HepG2 (cell line): ENCODE results near the gene MAGI1.

Experiments
- BRCA1 ChIP-seq: sonication (generic); formaldehyde crosslinking; IDR thresholded peaks from 2 replicates; pipeline ENCODE4 v1.4.0; 2020; ENCODE audit warnings: missing genetic modification reagents
- ESRRA ChIP-seq: sonication (generic); formaldehyde crosslinking; IDR thresholded peaks from 2 replicates; pipeline ENCODE4 v1.5.1; 2020; ENCODE audit warnings: mild to moderate bottlenecking, low read depth, missing genetic modification reagents
- MAF1 ChIP-seq: sonication (generic); formaldehyde crosslinking; IDR thresholded peaks from 2 replicates; pipeline ENCODE4 v1.5.0; 2020; ENCODE audit warnings: missing genetic modification reagents, borderline replicate concordance
- NR2C2 ChIP-seq: sonication (generic); formaldehyde crosslinking; IDR thresholded peaks from 2 replicates; pipeline ENCODE4 v1.4.0; 2020; ENCODE audit warnings: missing genetic modification reagents, mild to moderate bottlenecking, moderate library complexity, borderline replicate concordance
- NR2F2 ChIP-seq: IDR thresholded peaks from 2 replicates; pipeline ENCODE4 v1.6.1; 2012; ENCODE audit warnings: low read depth, inconsistent platforms, borderline replicate concordance
- TEAD3 ChIP-seq: optimal IDR thresholded peaks from 2 replicates; pipeline ENCODE3; 2016; ENCODE audit warnings: borderline replicate concordance
- ZNF367 ChIP-seq: sonication (generic); formaldehyde crosslinking; IDR thresholded peaks from 2 replicates; pipeline ENCODE4 v1.4.0; 2020; ENCODE audit warnings: missing genetic modification reagents, borderline replicate concordance
- ZNF746 ChIP-seq: sonication (generic); formaldehyde crosslinking; IDR thresholded peaks from 2 replicates; pipeline ENCODE4 v1.8.0; 2022; ENCODE audit warnings: mild to moderate bottlenecking, missing genetic modification reagents
- TF ChIP-seq, protein P1 (sequence below): sonication (generic); formaldehyde crosslinking; IDR thresholded peaks from 2 replicates; pipeline ENCODE4 v1.4.0; 2020; ENCODE audit warnings: missing genetic modification reagents
- TF ChIP-seq, protein P2 (sequence below): sonication (generic); formaldehyde crosslinking; IDR thresholded peaks from 2 replicates; pipeline ENCODE4 v1.5.0; 2020; ENCODE audit warnings: mild to moderate bottlenecking, missing genetic modification reagents, moderate library complexity

DNA sequence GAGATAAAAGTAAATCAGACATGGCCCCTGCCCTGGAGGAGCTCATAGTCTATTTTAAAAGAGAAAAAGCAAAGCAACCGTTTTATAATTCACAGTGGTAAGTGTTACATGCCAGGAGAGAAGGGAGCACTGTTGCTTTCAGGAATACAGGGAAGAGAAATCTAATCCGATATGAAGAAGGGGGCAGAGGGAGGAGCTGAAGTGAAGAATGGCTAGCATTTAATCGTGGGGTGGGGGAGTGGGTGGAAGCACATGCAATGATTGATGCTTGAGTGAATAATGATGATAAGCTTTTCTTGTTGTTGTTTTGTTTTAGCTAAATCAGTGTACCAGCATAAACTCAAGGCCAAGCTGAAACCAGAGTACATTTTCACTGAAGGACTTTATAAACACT, 629.5 kb downstream of the MAGI1 start:
- TF ChIP-seq, protein P1, sequence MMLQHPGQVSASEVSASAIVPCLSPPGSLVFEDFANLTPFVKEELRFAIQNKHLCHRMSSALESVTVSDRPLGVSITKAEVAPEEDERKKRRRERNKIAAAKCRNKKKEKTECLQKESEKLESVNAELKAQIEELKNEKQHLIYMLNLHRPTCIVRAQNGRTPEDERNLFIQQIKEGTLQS (CRISPR knock-in tag): no peak
- TF ChIP-seq MAF1 (CRISPR knock-in tag) (no peak), NR2C2 (no peak), ZNF367 (no peak), ESRRA (no peak), BRCA1 (CRISPR knock-in tag) (no peak), ZNF746 (CRISPR knock-in tag) (no peak), TEAD3 (CRISPR knock-in tag) (no peak), NR2F2 (no peak)
- TF ChIP-seq, protein P2, sequence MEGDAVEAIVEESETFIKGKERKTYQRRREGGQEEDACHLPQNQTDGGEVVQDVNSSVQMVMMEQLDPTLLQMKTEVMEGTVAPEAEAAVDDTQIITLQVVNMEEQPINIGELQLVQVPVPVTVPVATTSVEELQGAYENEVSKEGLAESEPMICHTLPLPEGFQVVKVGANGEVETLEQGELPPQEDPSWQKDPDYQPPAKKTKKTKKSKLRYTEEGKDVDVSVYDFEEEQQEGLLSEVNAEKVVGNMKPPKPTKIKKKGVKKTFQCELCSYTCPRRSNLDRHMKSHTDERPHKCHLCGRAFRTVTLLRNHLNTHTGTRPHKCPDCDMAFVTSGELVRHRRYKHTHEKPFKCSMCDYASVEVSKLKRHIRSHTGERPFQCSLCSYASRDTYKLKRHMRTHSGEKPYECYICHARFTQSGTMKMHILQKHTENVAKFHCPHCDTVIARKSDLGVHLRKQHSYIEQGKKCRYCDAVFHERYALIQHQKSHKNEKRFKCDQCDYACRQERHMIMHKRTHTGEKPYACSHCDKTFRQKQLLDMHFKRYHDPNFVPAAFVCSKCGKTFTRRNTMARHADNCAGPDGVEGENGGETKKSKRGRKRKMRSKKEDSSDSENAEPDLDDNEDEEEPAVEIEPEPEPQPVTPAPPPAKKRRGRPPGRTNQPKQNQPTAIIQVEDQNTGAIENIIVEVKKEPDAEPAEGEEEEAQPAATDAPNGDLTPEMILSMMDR: no peak
